D721Med (cell line): ENCODE measurements around the gene RIMBP2.

Experiments
- DNase-seq: peaks from one replicate; pipeline ENCODE4 v3.0.0; 2011; ENCODE audit warnings: low spot score; ENCODE audit not compliant: insufficient read length
- FAIRE-seq: peaks from 2 replicates; lab custom pipeline; 2011; peaks lifted over from hg19 to GRCh38; lab: Jason Lieb, UNC
- CTCF ChIP-seq: IDR thresholded peaks from 2 replicates; pipeline ENCODE4 v1.5.1; 2012; ENCODE audit warnings: mild to moderate bottlenecking, control low read depth; ENCODE audit not compliant: insufficient read depth; ENCODE audit errors: missing control alignments

Gene RIMBP2

GRCh38 chr12:130617219-130617618 is 98.9 kb downstream of the RIMBP2 start:
- no peak for DNase-seq
- TF ChIP-seq CTCF: no peak
- no peak for FAIRE-seq

GRCh38 chr12:130615861-130616345 is 100.2 kb downstream of the RIMBP2 start:
- FAIRE-seq (no peak), DNase-seq (no peak)
- TF ChIP-seq CTCF: no peak

GRCh38 chr12:130614530-130614905 is 101.6 kb downstream of the RIMBP2 start:
- DNase-seq: no peak
- no peak for FAIRE-seq
- no peak for TF ChIP-seq CTCF

- TF ChIP-seq CTCF: no peak
- FAIRE-seq (no peak), DNase-seq (no peak)
Measured at GRCh38 chr12:130613831-130614529, 102.1 kb downstream of the RIMBP2 start.

GRCh38 chr12:130613131-130613530 is 103.0 kb downstream of the RIMBP2 start:
- no peak for DNase-seq

GRCh38 chr12:130611026-130611905 is 104.8 kb downstream of the RIMBP2 start:
- FAIRE-seq (no peak), DNase-seq (no peak)
- TF ChIP-seq CTCF: no peak

More at GRCh38 chr12:130613131-130613530, 103.0 kb downstream of the RIMBP2 start:
- TF ChIP-seq CTCF: no peak
- FAIRE-seq: no peak
